Keratinocyte (primary cell): ENCODE measurements around the gene SLC6A8. TPM values are rescaled to one million over a fixed set of nuclear protein-coding genes. Genes with fewer than 3 reads are reported as not detected.

Source experiments
- DNase-seq: peaks from one replicate; pipeline ENCODE4 v3.0.0-alpha.2; 2011; ENCODE audit warnings: low read depth, missing footprints, low spot score
- FAIRE-seq: peaks from 2 replicates; lab custom pipeline; 2011; peaks lifted over from hg19 to GRCh38; lab: Jason Lieb, UNC
- H2AFZ ChIP-seq: 2 replicates; pipeline ENCODE4 v1.6.0; 2012; ENCODE audit warnings: low read length, control low read depth, inconsistent platforms; ENCODE audit not compliant: control insufficient read depth
- H3K27ac ChIP-seq: 2 replicates; pipeline ENCODE4 v1.5.1; 2011; ENCODE audit warnings: low read length; ENCODE audit not compliant: control insufficient read depth, insufficient read depth
- H3K27me3 ChIP-seq: 3 replicates; pipeline ENCODE4 v1.6.0; 2011; ENCODE audit warnings: low read length; ENCODE audit not compliant: control insufficient read depth, insufficient read depth; ENCODE audit errors: extremely low read depth
- H3K36me3 ChIP-seq, 2 experiments: 2 replicates in 1 of 2; 3 replicates in 1 of 2; pipeline ENCODE4 v1.5.1; 2011; ENCODE audit warnings: low read length in 2 of 2, mild to moderate bottlenecking in 1 of 2; ENCODE audit not compliant: control insufficient read depth in 2 of 2, insufficient read depth in 2 of 2; ENCODE audit errors: extremely low read depth in 1 of 2
- H3K4me1 ChIP-seq: 3 replicates; pipeline ENCODE4 v1.5.1; 2011; ENCODE audit warnings: low read length; ENCODE audit not compliant: control insufficient read depth, insufficient read depth; ENCODE audit errors: extremely low read depth
- H3K4me2 ChIP-seq: 3 replicates; pipeline ENCODE4 v1.6.0; 2011; ENCODE audit warnings: low read depth, low read length; ENCODE audit not compliant: control insufficient read depth, insufficient read depth; ENCODE audit errors: extremely low read depth
- H3K4me3 ChIP-seq, 3 experiments: fragments of 200-600 bp in 1 of 3; sonication (generic) in 1 of 3; 2 replicates in 2 of 3; 3 replicates in 1 of 3; pipeline ENCODE4 v1.5.1; 2011 to 2016; ENCODE audit warnings: low read length in 3 of 3, mild to moderate bottlenecking in 3 of 3, control low read depth in 2 of 3, inconsistent platforms in 1 of 3, low read depth in 1 of 3, mixed read lengths in 1 of 3, mixed run types in 1 of 3, moderate library complexity in 1 of 3; ENCODE audit not compliant: control insufficient read depth in 2 of 3, insufficient read depth in 2 of 3; ENCODE audit errors: extremely low read depth in 1 of 3
- H3K79me2 ChIP-seq: 2 replicates; pipeline ENCODE4 v1.6.0; 2012; ENCODE audit warnings: low read length; ENCODE audit not compliant: control insufficient read depth, insufficient read depth
- H3K9ac ChIP-seq: 3 replicates; pipeline ENCODE4 v1.6.0; 2011; ENCODE audit warnings: low read length; ENCODE audit not compliant: control insufficient read depth, insufficient read depth; ENCODE audit errors: extremely low read depth
- H3K9me1 ChIP-seq: 3 replicates; pipeline ENCODE4 v1.6.0; 2011; ENCODE audit warnings: low read length; ENCODE audit not compliant: control insufficient read depth, insufficient read depth; ENCODE audit errors: extremely low read depth
- H3K9me3 ChIP-seq: 2 replicates; pipeline ENCODE4 v1.5.1; 2012; ENCODE audit warnings: low read depth, low read length; ENCODE audit not compliant: control insufficient read depth
- H4K20me1 ChIP-seq: 3 replicates; pipeline ENCODE4 v1.6.0; 2011; ENCODE audit warnings: low read length; ENCODE audit not compliant: control insufficient read depth, insufficient read depth; ENCODE audit errors: extremely low read depth
- EZH2 ChIP-seq: IDR thresholded peaks from one replicate; pipeline ENCODE4 v1.6.1; 2012; ENCODE audit warnings: inconsistent platforms, mild to moderate bottlenecking, low read length, moderate library complexity
- dilution Hi-C: fragments of 300-500 bp; cut with MboI; formaldehyde crosslinking; loops from one replicate; pipeline ENCODE4 v1.7.0; 2020; ENCODE audit warnings: low sequenced_read_pairs; ENCODE audit not compliant: extremely low pct_ligation_motif_present
- polyA plus RNA-seq, 5 experiments: library from polyadenylated mRNA; depleted of rRNA in 3 of 5; stranded (reverse) in 3 of 5; stranded (forward) in 1 of 5; unstranded in 1 of 5; fragments of >200 nt; gene quantifications; 1 replicate in 1 of 5; 2 replicates in 3 of 5; 3 replicates in 1 of 5; pipeline versions ENCODE4 v1.2.1 to v1.2.3, GENCODE V29; 2011 to 2012; ENCODE audit warnings: missing spikeins in 2 of 5, low read depth in 1 of 5, low replicate concordance in 1 of 5
- TF ChIP-seq, protein P1 (sequence below), 3 experiments: IDR thresholded peaks in 1 of 3; conservative IDR thresholded peaks in 1 of 3; optimal IDR thresholded peaks in 1 of 3; 2 replicates in 2 of 3; 3 replicates in 1 of 3; pipeline versions ENCODE3 to v1.5.1; 2011; ENCODE audit warnings: low read length in 3 of 3, mild to moderate bottlenecking in 3 of 3, moderate library complexity in 2 of 3, control low read depth in 1 of 3, inconsistent platforms in 1 of 3; ENCODE audit not compliant: insufficient read depth in 2 of 3; ENCODE audit errors: extremely low read depth in 1 of 3

The SLC6A8 gene
- polyA plus RNA-seq, 1 donor (not counting 4 experiments of a cell fraction or from before 2014, with no cell fraction given): 33.6 TPM

DNA sequence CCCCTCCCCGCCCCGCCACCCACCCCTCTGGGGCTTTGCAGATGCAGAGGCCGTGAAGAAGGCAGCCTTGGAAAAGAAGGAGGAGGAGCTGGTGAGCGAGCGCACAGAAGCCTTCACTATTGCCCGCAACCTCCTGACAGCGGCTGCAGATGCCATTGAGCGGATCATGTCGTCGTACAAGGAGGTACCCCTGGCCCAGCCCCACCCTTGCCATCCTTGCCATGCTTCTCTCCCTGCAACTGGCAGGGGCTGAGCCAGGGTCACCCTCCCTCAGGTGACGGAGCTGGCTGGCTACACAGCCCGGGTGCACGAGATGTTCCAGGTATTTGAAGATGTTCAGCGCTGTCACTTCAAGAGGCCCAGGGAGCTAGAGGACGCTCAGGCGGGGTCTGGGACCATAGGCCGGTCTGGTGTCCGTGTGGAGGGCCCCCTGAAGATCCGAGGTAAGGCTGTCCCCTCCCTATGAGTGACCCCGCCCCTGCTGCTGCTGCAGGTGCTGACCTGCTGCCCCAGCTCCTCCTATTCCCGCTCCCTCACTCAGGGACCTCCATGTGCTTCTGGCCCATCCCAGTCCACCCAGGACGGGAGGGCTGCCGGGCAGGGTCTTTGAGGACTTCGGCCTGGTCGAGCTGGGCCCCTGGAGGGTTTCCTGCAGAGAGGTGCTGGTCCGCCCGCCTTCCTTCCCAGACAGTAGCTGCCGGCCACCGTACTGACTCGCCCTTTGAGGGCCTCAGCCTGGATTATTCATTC, 48.5 kb downstream of the SLC6A8 start:
- H3K79me2 ChIP-seq: no peaks in the 10 kb centered on the region
- no peaks in the 10 kb centered on the region for H3K27me3 ChIP-seq
- TF ChIP-seq, protein P1, sequence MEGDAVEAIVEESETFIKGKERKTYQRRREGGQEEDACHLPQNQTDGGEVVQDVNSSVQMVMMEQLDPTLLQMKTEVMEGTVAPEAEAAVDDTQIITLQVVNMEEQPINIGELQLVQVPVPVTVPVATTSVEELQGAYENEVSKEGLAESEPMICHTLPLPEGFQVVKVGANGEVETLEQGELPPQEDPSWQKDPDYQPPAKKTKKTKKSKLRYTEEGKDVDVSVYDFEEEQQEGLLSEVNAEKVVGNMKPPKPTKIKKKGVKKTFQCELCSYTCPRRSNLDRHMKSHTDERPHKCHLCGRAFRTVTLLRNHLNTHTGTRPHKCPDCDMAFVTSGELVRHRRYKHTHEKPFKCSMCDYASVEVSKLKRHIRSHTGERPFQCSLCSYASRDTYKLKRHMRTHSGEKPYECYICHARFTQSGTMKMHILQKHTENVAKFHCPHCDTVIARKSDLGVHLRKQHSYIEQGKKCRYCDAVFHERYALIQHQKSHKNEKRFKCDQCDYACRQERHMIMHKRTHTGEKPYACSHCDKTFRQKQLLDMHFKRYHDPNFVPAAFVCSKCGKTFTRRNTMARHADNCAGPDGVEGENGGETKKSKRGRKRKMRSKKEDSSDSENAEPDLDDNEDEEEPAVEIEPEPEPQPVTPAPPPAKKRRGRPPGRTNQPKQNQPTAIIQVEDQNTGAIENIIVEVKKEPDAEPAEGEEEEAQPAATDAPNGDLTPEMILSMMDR (optimal IDR thresholded peaks at IDR 0.05 in 1 of 3, IDR thresholded peaks at IDR 0.05 in 1 of 3, conservative IDR thresholded peaks at IDR 0.05 in 1 of 3; ENCODE audit: extremely low read depth in 1 of 3, insufficient read depth in 2 of 3, low read length in 3 of 3): no peak
- TF ChIP-seq EZH2: no peak
- no peaks in the 10 kb centered on the region for H3K9me3 ChIP-seq
- H3K4me1 ChIP-seq: peaks cover 16% of the 10 kb centered on the region
- H3K27ac ChIP-seq: no peak overlapping the region
- no peaks in the 10 kb centered on the region for H4K20me1 ChIP-seq
- H3K4me3 ChIP-seq: no peak overlapping the region
- no peak overlapping the region for H3K4me2 ChIP-seq
- H2AFZ ChIP-seq: no peak overlapping the region
- FAIRE-seq (no peak), DNase-seq (no peak)
- no peaks in the 10 kb centered on the region for H3K9me1 ChIP-seq
- no peaks in the 10 kb centered on the region for H3K36me3 ChIP-seq
- no peak overlapping the region for H3K9ac ChIP-seq
- dilution Hi-C loops: no loop called here

DNA sequence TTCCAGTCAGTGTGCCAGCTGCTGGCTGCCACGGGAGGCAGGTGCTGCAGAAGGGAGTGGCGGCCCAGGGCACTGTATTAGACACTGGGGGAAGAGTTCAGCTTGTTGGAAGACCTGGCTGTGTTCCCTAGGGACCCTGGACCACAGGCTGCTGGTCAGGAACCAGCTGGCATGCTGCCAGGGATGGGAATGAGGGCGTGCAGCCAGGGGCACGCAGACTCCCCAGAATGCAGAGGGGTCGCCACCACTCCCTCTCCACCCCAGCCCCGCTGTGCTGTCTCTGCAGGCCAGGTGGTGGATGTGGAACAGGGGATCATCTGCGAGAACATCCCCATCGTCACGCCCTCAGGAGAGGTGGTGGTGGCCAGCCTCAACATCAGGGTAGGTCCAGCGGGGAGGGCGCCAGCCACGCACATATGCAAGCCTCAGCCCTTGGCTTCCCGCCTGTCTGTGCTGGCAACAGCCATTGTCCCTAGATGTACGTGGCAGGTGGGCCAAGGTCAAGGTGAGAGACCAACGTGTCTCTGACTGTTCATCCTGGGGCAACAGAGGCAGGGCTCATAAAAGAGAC, 49.2 kb downstream of the SLC6A8 start:
- DNase-seq: no peak
- TF ChIP-seq, protein P1 (optimal IDR thresholded peaks at IDR 0.05 in 1 of 3, IDR thresholded peaks at IDR 0.05 in 1 of 3, conservative IDR thresholded peaks at IDR 0.05 in 1 of 3; ENCODE audit: extremely low read depth in 1 of 3, insufficient read depth in 2 of 3, low read length in 3 of 3): no peak
- no peak for TF ChIP-seq EZH2
- Histone ChIP-seq H2AFZ (no peak overlapping the region), H3K9ac (no peak overlapping the region), H3K9me1 (no peaks in the 10 kb centered on the region), H3K4me1 (peaks cover 14% of the 10 kb centered on the region), H3K36me3 (no peaks in the 10 kb centered on the region), H4K20me1 (no peaks in the 10 kb centered on the region), H3K27me3 (no peaks in the 10 kb centered on the region), H3K27ac (no peak overlapping the region), H3K9me3 (no peaks in the 10 kb centered on the region), H3K4me3 (no peak overlapping the region), H3K4me2 (no peak overlapping the region), H3K79me2 (no peaks in the 10 kb centered on the region)
- no peak for FAIRE-seq
- dilution Hi-C loops: no loop called here
